Measurements from ENCODE around the gene MEF2B.
"Not testable (repeated sequence)": the region's sequence is repeated elsewhere in the genome, so short reads cannot be mapped to it uniquely, and the experiment has no call there.

Gene MEF2B

GRCh38 chr19:19155495-19156219 lies 14.4 kb downstream of the MEF2B start:
- DNase-seq (ENCODE audit: low read depth) = no peak

DNA sequence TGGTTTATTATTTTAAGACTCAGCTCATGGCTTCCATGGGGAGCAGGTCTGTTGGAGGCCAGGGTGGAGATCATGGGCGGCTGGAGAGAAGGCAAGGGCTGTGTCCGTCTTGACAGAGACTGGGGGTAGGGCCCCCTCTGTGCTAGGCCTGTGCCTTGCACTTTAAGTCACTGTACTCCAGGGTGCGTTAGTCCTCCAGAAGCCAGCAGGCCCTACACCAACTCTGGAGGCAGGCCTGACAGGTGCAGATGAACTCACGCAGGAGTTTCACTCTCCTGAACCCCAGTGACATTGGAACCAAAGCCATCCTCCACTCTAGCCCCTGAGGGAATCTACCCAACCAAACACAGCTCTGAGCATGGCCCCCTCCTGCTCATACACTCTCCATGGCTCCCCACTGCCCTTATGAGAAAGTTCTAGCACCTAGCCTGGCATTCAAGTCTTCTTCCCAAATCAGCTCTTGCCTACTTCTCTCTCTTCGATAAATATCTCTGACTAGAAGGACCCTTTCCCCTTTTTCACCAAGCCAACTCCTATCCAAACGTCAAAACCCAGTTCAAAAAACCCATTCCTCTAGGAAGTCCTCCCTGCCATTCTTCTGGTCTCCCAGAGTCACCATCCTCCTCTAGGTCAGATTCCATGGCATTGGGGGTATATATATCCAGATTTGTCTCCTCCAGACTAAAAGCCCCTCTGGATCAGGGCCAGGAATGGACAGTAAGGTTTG lies 15.1 kb downstream of the MEF2B start:
- DNase-seq (ENCODE audit: low read depth) = no peak

GRCh38 chr19:19152668-19153384 lies 17.2 kb downstream of the MEF2B start:
- DNase-seq (ENCODE audit: low read depth) = no peak

DNA sequence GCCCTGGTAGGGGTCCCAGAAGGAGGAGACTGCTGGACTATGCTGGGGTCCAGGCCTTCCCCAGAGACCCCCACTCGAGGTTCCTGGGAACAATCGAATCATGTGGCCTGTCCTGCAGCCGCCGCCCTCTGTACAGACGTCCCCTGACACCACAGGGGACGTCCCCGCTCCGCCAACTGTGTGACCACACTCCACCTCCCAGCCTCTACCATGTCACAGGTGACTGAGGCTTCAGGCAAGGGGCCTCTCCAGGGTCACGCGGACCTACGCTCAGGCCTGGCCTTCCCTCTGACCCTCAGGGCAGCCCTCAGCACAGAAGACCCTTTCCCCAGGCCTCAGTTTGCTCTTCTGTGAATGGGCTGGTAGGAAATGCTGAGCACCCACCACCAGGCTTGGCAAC lies 18.6 kb downstream of the MEF2B start:
- DNase-seq (ENCODE audit: low read depth) = no peak

DNA sequence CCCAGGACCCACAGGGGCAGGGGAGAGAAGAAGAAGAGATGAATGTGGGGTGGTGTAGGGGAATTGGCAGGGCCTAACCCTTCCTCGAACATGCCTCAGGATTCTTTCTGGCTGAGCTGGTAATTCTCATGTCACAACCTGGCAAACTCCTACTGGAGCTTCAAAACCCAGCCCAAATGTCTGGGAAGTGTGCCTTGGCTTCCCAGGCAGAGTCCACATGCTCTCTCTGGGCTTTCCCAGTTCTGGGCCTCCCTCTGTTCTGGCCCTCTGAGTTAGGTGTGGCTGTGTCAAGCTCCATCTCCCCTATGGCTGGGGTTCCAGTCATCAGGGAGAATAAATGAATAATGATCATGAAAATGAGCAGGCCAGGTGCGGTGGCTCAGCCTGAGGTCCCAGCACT lies 20.6 kb downstream of the MEF2B start:
- DNase-seq (ENCODE audit: low read depth) = no peak

- not testable (repeated sequence) for DNase-seq (ENCODE audit: low read depth)
These were observed 21.6 kb downstream of the MEF2B start for GRCh38 chr19:19148504-19148903.

- no peak for DNase-seq (ENCODE audit: low read depth)
These were observed 22.7 kb downstream of the MEF2B start for GRCh38 chr19:19147344-19147743.

- DNase-seq (ENCODE audit: low read depth) = no peak
These were observed 23.2 kb downstream of the MEF2B start for GRCh38 chr19:19146865-19147264.

GRCh38 chr19:19145684-19146608 lies 24.1 kb downstream of the MEF2B start:
- DNase-seq (ENCODE audit: low read depth) = no peak

- no peak for DNase-seq (ENCODE audit: low read depth)
These were observed 24.8 kb downstream of the MEF2B start for GRCh38 chr19:19145281-19145680.

DNA sequence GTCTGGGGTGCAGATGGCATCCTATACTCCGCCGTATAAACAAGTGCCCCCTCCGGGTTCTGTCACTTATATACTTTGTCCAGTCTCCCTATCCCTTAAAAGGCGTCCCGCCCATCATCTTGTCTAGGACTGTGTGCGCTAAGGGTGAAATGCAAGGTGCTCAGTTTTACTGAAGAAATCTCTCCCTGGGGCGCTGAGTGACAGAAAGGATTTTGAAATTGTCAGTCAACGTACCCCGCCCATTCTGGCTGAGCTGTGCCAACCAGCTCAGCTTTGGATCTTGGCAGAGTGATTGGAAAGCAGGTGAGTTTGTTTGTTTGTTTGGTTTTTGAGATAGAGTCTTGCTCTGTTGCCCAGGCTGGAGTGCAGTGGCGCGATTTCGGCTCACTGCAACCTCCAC lies 27.7 kb downstream of the MEF2B start:
- no peak for DNase-seq (ENCODE audit: low read depth)

- no peak for DNase-seq (ENCODE audit: low read depth)
These were observed 29.6 kb downstream of the MEF2B start for GRCh38 chr19:19140476-19140875.

DNA sequence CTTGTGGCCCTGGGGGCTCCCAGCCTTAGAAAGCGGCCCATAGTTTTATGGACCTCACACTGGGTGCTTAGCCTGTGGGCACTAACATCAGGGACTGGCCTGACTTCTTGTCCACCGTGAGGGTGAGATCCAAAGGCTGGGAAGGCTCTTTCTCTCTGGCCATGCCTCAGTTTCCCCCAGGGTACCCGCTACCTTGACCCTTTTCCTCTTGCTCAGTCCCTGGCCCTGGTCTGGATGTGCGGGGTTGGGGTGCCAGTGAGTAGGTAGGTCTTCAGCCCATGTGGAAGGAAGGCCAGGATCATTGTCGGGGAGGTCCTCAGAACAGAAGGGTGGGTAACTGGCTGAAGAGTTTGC lies 30.2 kb downstream of the MEF2B start:
- no peak for DNase-seq (ENCODE audit: low read depth)

GRCh38 chr19:19138109-19138981 lies 31.7 kb downstream of the MEF2B start, which contains the start of gene TMEM161A:
TSS of gene TMEM161A (minus strand) at chr19:19138478. CDS start at chr19:19138428, 50 bp downstream.
- peak; percentile 97 for DNase-seq (ENCODE audit: low read depth)

DNA sequence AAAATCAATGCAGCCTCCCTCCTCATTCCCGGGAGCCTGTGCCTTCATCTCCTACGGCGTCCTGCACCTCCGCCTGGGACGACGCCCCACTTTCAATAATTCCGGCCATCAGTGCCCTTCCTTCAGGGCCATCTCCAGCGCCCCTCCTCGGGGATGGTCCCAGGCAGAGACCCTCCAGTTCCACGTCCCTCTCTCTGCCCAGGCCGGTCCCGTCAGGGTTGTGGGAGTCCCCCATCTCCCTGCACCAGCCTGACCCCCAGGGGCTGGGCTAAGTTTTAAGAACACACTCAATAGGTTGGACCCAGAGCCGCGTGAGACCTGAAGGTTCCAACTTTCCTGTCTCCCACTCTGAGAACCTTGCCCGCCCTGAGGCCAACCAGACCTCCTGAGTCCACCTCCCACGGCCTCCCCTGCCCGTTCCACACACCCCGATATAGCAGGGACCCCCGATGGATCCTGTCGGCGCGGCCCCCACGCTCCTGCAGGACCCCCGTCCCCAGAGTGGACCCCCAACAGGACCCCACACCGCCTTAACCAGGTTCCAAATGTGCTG lies 32.4 kb downstream of the MEF2B start:
- DNase-seq (ENCODE audit: low read depth) = no peak

- DNase-seq (ENCODE audit: low read depth) = not testable (repeated sequence)
These were observed 34.4 kb downstream of the MEF2B start for GRCh38 chr19:19135713-19136112.

DNA sequence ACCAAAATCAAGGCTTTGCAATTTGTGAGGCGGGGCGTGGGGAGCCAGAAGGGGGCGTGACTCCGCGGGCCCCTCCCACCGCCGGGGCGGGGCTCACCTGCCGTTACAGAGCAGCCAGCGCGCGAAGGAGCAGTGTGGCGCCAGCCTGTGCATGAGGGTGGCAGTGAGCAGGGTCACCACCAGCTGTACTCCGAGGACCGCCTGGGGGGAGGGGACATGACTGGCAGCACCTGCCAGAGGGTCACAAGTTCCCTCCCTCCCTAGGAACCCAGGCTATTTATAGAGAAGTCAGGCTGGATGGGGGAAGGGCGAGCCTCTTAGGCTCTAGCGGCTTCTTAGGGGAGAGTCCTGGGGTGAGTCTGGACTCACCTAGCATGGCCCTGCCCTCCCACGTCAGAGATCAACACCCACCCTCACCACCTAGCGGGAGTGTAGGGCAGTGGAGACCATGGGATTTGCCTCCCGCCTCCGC lies 35.3 kb downstream of the MEF2B start:
- no peak for DNase-seq (ENCODE audit: low read depth)

DNA sequence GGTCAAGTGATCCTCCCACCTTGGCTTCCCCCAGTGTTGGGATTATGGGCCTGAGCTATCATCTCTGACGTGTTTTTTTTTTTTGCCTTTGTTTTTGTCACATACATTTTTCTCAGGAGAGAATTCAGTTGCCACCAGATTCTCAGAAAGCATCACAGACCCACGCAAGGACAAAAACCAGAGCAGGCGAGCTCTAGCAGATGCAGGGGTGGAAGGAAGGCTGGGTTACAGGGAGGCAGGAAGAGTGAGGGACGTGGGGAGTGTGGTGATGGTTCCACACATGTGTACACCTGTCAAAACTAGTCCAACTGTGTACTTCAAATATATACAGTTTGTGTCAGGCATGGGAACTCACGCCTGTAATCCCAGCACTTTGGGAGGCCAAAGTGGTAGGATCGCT lies 36.1 kb downstream of the MEF2B start:
- no peak for DNase-seq (ENCODE audit: low read depth)

DNA sequence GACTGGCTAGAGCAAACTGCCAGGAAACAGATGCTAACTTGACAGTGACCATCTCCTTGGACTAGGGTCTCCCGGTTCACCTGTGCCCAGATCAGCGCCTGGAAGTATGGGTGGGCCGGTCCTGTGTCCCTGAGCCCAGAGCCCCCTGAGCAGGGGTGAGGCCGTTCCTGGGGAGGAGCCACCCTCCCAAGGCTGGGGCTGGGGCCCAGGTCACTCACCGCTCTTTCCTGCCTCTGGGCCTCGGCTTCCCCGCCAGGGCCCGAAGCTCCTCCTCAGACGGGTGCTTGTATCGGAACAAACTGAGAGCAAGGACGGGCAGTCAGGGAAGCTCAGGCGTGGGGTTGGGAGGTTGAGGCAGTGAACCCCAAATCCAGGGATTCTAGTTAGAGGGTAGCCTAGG lies 37.2 kb downstream of the MEF2B start:
- no peak for DNase-seq (ENCODE audit: low read depth)

DNA sequence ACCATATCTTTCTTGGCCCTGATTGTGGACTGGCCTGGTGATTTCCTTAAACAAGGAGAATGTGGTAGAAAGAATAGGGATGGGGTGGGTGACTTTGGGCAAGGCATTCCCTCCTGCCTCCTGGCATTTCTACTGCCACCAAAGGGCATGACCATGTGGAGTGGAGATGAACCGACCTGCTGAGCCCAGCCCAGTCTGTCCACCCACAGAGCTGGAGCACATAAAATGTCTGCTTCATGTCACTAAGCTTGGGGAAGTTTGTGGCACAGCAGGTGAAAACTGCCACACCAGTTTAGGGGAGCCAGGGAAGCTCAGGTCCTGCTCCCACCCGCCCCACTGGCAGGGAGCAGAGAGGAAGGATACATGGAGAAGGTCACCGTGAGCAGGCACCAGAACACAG lies 38.1 kb downstream of the MEF2B start:
- DNase-seq (ENCODE audit: low read depth) = no peak

All from GM04503 (cell line).